ENCODE results near the gene RAPGEF5.
"Not testable (repeated sequence)": the region's sequence is repeated elsewhere in the genome, so short reads cannot be mapped to it uniquely, and the experiment has no call there.

Gene RAPGEF5

DNA sequence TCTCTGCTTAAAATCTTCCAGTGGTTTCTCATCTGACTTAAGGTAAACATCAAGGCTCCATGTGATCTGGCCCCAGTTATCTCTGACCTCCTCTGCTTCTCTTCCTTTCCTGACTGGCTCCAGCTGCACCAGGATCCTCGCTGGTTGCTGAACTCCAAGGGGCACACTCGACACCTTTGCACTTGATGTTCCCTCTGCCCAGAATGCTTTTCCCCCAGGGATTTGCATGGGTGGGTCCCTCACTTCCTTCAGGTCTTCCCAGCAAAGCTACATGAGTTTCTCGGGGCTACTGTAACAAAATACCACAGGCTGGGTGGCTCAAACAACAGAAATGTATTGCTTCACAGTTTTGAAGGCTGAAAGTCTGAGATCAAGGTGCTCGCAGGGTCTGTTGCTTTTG lies 245.3 kb downstream of the RAPGEF5 start:
- no peak for DNase-seq

GRCh38 chr7:22110881-22111280 lies 246.1 kb downstream of the RAPGEF5 start:
- DNase-seq, result no peak

DNA sequence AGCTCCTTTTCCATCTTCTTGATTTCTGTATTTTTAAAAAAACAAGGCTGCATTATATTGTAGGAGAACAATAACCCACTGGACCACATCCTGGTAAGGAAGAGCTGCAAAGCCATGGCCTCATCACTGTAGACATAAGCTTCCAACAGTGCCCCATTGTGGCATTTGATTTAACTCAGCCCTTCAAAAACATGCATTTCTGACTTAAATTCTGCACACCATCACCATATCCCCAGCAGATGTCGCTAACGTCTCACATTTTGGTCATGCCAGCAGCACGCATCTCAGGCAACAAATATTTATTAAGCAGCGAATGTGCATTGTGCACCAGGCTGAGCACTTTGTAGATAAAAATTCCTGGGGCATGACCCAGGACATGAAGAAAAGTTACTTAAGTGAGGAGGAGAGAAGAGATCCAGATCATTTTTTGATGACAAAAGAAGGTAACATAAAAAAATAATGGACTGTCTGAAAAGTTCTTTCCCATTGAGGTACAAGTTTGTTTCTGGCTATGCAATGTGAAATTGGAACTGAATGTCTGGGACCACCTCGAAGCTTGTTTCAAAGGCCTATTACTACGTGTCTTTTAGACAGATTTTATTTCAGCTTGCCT lies 246.6 kb downstream of the RAPGEF5 start:
- peak; percentile 52 for DNase-seq

DNA sequence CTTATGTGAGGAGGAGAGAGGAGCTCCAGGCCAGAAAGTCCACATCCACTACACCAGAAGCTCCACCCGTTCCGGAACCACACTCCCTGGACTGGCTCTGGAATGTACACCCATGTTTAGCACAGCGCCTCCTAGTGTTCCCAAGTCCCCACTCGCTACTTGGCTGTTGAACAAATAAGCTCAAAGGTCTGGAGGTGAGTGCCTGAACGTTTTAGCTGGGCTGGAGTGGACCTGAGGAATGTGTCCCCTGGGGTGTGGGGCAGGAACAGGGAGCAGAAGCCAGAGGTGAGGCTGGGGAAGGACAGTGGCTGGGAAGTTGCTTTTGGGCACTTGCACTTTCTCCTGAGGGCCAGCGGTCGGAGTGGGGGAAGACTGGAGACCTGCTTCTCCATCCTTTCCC lies 247.2 kb downstream of the RAPGEF5 start:
- no peak for DNase-seq

DNA sequence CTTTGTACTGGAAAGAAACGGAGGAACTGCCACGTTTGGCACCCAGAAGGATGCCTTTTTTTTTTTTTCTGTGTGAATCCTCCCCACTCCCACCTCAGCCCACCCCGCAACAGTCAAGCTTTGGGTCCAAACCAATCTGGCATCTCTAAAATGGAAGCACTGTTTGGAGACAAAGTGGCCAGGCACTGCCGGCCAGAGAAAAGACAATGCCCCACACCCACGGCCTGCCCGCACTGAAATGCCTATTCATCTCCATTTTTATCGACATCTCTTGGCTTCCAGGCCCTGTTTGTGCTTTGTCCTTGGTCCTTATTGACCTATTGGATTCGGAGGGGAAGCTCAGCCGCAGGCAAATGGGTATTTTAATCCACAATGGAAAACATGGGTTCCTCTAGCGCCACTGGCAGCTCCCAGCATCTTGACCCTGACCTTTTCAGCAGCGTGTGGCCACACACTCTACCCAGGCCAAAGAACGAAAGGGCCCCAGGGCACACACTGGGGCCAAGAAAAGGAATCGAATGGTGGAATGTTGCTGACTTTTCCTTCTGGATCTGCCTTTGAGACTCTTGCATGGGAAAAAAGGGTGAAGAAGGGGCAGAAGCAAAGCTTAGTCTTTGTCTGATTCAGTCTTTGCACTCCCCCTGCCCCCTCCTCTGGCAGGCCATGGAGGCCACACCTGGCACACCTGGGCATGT lies 248.7 kb downstream of the RAPGEF5 start:
- DNase-seq, result no peak

DNA sequence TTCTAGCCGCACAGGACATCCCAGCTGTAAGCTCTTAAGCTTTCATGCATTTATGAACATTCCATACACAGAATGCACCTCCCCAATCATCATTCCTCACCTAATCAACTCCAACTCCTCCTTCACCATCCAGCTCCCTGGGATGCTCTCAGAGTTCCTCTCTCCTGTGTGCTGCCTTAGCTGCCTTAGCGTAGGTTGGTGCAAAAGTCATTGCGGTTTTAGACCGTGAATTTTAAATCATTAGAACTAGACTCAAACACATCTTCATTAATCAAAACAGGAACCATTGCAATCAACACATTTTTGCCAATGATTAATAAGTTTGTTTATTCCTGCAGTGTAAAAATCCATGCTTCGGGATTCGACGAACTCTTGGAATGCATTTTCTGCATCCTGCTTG lies 251.4 kb downstream of the RAPGEF5 start:
- DNase-seq, result no peak

DNA sequence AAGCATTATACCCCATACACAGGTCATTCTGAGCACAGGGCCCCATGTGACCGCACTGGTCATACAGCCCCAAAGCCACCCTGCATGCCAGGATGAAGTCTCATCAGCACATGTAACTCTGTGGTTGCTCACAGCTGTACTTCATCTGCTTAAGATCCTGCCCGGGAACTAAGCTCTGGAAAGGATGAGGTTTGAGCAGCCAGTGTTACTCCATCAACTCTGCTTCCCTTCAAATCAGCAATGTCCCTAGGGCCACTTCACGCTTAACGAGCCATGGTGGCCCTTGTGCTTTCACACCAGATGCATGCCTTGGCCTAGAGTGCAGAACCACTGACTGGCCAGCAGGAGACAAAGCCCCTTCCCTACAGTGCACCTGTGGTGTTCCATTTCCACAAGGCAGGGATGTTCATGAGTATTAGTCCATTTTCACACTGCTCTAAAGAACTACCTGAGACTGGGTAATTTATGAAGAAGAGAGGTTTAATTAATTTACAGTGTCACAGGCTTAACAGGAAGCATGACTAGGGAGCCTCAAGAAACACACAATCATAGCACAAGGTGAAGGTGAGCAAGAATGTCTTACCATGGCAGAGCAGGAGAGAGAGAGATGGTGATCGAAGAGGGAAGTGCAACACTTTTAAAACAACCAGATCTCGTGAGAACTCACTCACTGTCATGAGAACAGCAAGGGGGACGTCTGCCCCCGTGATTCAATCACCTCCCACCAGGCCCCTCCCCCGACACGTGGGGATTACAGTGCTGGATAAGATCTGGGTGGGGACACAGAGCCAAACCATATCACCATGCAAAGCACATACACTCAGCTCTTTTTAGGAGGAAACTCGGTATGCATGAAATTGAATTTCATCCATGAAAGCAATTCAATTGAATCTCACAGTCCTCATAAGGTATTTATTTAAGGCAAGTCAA lies 262.3 kb downstream of the RAPGEF5 start:
- DNase-seq, result no peak

DNA sequence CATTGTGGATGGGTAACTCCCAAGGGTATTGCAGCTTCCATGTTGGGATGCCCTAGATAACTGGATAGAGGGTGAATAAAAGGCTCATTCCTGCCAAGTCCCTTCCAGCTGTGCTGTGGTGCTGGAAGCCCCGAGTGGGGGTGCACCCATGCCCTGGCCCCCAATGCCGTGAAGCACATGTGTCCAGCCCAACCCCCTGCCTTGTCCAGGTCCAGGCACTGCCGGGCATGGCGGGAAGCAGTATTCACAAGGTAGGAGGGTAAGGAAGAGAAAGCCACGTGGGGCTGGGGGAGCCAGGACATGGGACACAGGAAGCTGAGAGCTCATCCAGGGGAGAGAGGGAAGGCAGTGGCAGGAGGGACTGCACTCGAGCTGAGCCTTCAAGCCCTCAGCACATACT lies 263.0 kb downstream of the RAPGEF5 start:
- no peak for DNase-seq

DNA sequence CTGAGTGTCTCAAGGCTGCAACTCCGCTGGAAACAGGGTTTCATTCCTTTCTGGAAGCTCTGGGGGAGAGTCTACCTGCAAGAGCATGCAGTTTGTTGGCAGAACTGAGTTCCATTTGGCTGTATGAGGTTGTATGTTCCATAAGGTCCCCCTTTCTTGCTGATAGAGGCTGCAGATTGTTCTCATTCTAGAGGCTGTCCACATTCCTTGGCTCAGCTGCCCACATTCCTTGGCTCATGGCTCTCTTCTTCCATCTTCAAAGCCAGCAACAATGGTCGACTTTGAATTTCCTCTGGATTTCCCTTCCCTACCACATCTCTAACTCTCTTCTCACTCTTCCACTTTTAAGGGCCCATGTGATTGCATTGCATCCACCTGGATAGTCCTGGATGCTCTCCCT lies 264.0 kb downstream of the RAPGEF5 start:
- DNase-seq, result no peak

DNA sequence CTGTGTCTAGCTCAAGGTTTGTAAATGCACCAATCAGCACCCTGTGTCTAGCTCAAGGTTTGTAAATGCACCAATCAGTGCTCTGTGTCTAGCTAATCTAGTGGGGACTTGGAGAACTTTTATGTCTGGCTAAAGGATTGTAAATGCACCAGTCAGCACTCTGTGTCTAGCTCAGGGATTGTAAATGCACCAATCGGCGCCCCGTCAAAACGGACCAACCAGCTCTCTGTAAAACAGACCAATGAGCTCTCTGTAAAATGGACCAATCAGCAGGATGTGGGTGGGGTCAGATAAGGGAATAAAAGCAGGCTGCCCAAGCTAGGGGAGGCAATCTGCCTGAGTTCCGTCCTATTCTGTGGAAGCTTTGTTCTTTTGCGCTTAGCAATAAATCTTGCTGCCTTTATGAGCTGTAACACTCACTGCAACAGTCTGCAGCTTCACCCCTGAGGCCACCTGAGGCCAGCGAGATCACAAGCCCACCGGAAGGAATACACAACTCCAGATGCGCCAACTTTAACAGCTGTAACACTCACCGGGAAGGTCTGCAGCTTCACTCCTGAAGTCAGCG lies 265.9 kb downstream of the RAPGEF5 start:
- DNase-seq, result not testable (repeated sequence)

- no peak for DNase-seq
Measured at GRCh38 chr7:22090512-22090911, 266.4 kb downstream of the RAPGEF5 start.

GRCh38 chr7:22090107-22090506 lies 266.8 kb downstream of the RAPGEF5 start:
- no peak for DNase-seq

GRCh38 chr7:22088827-22089226 lies 268.1 kb downstream of the RAPGEF5 start:
- no peak for DNase-seq

- DNase-seq, result no peak
Measured at GRCh38 chr7:22087861-22088260, 269.1 kb downstream of the RAPGEF5 start.

GRCh38 chr7:22083704-22084240 lies 273.2 kb downstream of the RAPGEF5 start:
- no peak for DNase-seq

DNA sequence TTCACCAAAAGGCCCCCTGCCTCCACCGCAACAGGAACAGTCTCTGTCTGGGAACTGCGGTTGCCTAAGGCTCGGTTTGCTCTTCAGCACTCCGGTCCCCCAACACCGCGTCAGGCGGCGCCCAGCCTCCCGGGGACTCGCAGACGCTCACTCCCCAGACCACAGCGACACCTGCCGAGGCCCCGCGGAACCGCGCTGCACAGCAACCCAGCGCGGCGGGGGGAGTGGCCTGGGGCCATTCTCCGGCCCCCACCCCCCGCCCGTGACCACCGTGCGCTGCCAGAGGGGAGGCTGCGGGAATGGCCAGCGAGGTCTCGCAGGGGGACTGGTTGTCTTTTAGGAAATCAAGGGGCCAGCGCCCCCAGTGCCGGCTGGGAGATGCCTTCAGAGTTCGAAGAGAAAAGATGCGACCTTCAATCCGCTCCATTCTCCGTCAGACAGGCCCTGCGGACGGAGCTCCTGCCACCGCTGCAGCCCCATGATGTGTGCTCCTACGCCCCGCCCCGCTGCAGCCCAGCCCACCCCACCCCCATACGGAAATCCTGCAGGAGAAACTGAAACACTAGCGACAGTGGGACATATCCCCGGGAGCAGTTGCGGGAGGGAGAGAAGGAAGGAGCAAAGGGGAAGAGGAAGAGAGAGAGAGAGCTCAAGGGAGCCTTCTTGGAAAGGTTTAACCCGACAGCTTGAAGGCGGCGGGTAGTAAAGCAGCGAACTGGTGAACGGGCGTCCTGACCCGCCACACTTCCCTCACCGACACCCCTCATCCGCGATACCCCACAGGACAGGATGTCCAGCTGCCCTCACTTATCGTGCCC lies 273.9 kb downstream of the RAPGEF5 start:
- peak; percentile 72 for DNase-seq

DNA sequence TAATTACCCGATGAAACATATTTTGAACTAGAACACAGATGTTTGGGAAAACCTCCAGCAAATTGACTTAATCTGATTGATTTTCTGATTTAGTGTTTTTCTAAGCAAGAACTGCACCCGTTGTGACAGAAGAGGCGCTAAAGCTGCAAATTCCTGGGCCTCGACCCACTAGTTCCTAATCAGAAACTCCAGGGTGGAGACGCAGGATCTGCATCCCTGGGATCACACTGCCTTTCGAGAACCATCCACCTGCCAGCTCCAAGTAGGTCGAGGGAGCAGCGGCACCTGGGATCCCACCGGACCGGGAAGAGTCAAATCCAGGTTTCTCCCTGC lies 274.4 kb downstream of the RAPGEF5 start:
- DNase-seq, result no peak

GRCh38 chr7:22080219-22080618 lies 276.7 kb downstream of the RAPGEF5 start:
- DNase-seq, result not testable (repeated sequence)

GRCh38 chr7:22078872-22079271 lies 278.1 kb downstream of the RAPGEF5 start:
- not testable (repeated sequence) for DNase-seq

DNA sequence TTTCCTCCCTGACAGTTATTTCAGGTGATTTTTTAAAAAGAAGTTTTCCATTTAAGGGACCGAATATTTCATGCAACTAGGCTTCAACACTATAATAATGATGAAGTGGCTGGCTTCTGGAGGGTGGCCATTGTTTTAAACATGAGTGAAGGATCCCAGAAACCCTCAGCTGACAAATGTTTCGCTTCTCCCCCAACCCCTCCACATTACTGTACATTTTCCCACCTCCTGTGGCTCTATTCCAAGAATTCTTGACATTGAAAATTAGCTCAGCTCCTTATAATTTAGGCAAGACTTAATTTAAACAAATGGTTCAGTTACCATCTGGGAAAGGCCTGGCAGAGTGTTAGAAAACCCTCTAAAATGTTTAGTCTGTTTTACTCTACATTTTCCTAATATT lies 281.4 kb downstream of the RAPGEF5 start:
- DNase-seq, result no peak

DNA sequence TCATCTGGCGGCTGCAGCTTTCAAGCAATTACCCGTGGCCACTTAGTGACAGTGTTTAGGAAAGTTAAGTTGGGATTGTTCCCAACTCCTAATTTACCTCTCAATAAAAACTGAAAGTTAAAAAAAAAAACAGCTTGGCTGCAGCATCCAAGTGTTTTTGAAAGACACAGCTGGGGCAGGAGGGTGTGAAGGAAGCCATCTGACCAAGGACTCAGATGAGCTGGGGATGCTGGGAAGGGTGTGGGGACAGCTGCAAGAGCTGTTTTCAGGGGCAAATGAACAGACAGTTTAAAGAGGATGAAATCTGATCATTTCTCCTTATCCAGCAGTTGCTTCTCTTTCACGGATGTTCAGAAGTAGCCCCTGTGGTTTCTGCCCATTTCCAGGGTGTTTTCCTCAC lies 282.1 kb downstream of the RAPGEF5 start:
- no peak for DNase-seq
